Gastrocnemius medialis (tissue), 4 donors: ENCODE measurements around the gene CALN1. TPM values are rescaled to one million over a fixed set of nuclear protein-coding genes. Genes with fewer than 3 reads are reported as not detected.

Experiments
- ATAC-seq, 2 donors: fragments of 150-250 bp; one replicate each; pipeline ENCODE4 v1.9.1; 2016
- DNase-seq, 2 donors: peaks; one replicate each; pipeline ENCODE4 v3.0.0-alpha.2; 2019
- H3K27ac ChIP-seq, 4 donors: fragments of 200-600 bp; sonication (generic); 1 replicate in 1 of 4; 2 replicates in 3 of 4; pipeline ENCODE4 v1.5.1; 2016 to 2018; ENCODE audit warnings: mild to moderate bottlenecking in 2 of 4, moderate library complexity in 1 of 4
- H3K27me3 ChIP-seq, 3 donors: fragments of 200-600 bp; sonication (generic) in 2 of 3; 1 replicate in 1 of 3; 2 replicates in 2 of 3; pipeline versions ENCODE4 v1.5.1 to v1.6.0; 2016 to 2019; ENCODE audit warnings: mild to moderate bottlenecking in 1 of 3, moderate library complexity in 1 of 3
- H3K36me3 ChIP-seq, 2 donors: fragments of 200-600 bp; sonication (generic) in 1 of 2; one replicate each; pipeline ENCODE4 v1.5.1; 2017 to 2018
- H3K4me1 ChIP-seq, 2 donors: fragments of 200-600 bp; sonication (generic) in 1 of 2; one replicate each; pipeline ENCODE4 v1.5.1; 2016 to 2017; ENCODE audit warnings: mild to moderate bottlenecking in 2 of 2
- H3K4me3 ChIP-seq, 4 donors: fragments of 200-600 bp; sonication (generic) in 3 of 4; 1 replicate in 1 of 4; 2 replicates in 3 of 4; pipeline ENCODE4 v1.5.1; 2016 to 2019; ENCODE audit warnings: mild to moderate bottlenecking in 2 of 4
- H3K9me3 ChIP-seq, 3 donors: fragments of 200-600 bp; sonication (generic) in 2 of 3; 1 replicate in 1 of 3; 2 replicates in 2 of 3; pipeline ENCODE4 v1.5.1; 2016 to 2019
- POLR2A ChIP-seq, 2 donors: fragments of 450-650 bp; IDR thresholded peaks; one replicate each; pipeline ENCODE4 v1.6.1; 2017; ENCODE audit warnings: antibody characterized with exemption in 2 of 2, mild to moderate bottlenecking in 2 of 2, moderate library complexity in 2 of 2
- in situ Hi-C, 4 donors: fragments of 200-750 bp; cut with MboI; loops; one replicate each; pipeline versions ENCODE4 v1.15.0 to v1.8.0; 2017; ENCODE audit warnings: low sequenced_read_pairs in 4 of 4
- intact Hi-C: fragments of 100-400 bp; cut with DNase I; formaldehyde crosslinking; loops from one replicate; pipeline ENCODE4 v1.15.1; 2023; ENCODE audit warnings: low total_unique reads
- total RNA-seq, 4 donors: library from RNA; depleted of rRNA; stranded (reverse); fragments of >200 nt; gene quantifications; one replicate each; pipeline versions ENCODE4 v1.1.0 to v1.2.3, GENCODE V29; 2016
- TF ChIP-seq, protein P1 (sequence below), 5 experiments: fragments of 450-650 bp in 3 of 5; fragments of 200-600 bp in 2 of 5; sonication (generic) in 2 of 5; IDR thresholded peaks in 4 of 5; conservative IDR thresholded peaks in 1 of 5; 1 replicate in 4 of 5; 2 replicates in 1 of 5; pipeline ENCODE4 v1.5.1; 2016 to 2019; ENCODE audit warnings: antibody characterized with exemption in 5 of 5, mild to moderate bottlenecking in 3 of 5, moderate library complexity in 3 of 5

The CALN1 gene
- total RNA-seq, 4 donors from 2014 or later, result not detected

DNA sequence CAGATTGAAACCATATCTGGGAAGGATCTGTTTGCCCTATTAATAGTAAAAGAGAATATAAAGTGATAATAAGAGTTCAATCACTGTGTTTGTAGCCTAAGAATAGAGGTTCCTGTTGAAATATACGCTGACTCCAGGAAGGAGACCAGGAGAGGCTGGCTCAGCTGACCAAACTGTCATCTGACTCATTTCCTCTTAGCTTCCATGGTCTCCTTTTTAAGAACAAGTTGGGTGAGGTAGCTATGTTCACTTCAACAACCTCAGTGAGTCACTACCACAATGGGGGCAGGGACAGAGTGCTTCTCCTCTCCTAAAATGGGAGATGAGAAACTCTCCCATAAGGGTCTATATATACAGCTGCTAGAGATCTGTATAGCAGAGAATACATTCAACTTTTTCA, 543.3 kb downstream of the CALN1 start:
- in situ Hi-C loops, result no loop called here
- no peak for DNase-seq
- no peaks in the 10 kb centered on the region for H3K36me3 ChIP-seq
- H3K4me1 ChIP-seq, result no peaks in the 10 kb centered on the region
- H3K9me3 ChIP-seq, result no peaks in the 10 kb centered on the region
- no peak for TF ChIP-seq POLR2A (IDR thresholded peaks at IDR 0.05)
- intact Hi-C loops, result no loop called here
- no peak overlapping the region for H3K4me3 ChIP-seq
- no peak overlapping the region for H3K27ac ChIP-seq
- no peaks in the 10 kb centered on the region for H3K27me3 ChIP-seq
- ATAC-seq, result no peak

DNA sequence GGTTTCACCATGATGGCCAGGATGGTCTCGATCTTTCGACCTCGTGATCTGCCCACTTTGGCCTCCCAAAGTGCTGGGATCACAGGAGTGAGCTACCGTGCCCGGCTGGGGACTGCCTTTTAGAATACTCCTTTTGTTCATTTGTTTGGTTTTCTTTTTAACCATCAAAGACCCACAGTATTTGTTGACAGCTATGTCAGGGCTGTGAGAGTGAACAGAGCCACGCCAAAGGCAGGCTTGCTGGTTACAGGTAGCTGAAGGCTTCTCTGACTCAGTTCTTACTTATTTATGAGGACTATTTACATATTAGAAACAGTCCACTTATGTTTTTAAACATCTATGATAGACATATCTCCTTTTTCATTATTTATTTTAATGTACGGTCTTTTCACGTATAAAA, 544.5 kb downstream of the CALN1 start:
- Histone ChIP-seq H3K9me3 (no peaks in the 10 kb centered on the region), H3K4me3 (no peak overlapping the region), H3K27me3 (no peaks in the 10 kb centered on the region), H3K27ac (no peak overlapping the region), H3K4me1 (no peaks in the 10 kb centered on the region), H3K36me3 (no peaks in the 10 kb centered on the region)
- TF ChIP-seq, protein P1, sequence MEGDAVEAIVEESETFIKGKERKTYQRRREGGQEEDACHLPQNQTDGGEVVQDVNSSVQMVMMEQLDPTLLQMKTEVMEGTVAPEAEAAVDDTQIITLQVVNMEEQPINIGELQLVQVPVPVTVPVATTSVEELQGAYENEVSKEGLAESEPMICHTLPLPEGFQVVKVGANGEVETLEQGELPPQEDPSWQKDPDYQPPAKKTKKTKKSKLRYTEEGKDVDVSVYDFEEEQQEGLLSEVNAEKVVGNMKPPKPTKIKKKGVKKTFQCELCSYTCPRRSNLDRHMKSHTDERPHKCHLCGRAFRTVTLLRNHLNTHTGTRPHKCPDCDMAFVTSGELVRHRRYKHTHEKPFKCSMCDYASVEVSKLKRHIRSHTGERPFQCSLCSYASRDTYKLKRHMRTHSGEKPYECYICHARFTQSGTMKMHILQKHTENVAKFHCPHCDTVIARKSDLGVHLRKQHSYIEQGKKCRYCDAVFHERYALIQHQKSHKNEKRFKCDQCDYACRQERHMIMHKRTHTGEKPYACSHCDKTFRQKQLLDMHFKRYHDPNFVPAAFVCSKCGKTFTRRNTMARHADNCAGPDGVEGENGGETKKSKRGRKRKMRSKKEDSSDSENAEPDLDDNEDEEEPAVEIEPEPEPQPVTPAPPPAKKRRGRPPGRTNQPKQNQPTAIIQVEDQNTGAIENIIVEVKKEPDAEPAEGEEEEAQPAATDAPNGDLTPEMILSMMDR (IDR thresholded peaks at IDR 0.05 in 4 of 5, conservative IDR thresholded peaks at IDR 0.05 in 1 of 5), result no peak
- no peak for TF ChIP-seq POLR2A (IDR thresholded peaks at IDR 0.05)
- in situ Hi-C loops (no loop called here), intact Hi-C loops (no loop called here)
- DNase-seq (no peak), ATAC-seq (no peak)

DNA sequence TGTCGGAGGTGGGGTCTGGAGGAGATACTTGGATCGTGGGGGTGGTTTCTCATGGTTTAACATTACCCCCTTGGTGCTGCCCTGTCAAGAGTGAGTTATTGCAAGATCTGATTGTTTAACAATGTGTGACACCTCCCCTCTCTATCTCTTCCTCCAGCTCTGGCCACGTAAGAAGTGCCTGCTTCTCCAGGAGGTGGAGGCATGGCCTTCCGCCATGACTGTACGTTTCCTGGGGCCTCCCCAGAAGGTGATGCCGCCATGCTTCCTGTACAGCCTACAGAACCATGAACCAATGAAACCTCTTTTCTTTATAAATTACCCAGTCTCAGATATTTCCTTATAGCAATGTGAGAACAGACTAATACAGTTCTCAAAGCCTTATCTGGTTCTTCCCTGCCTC, 547.0 kb downstream of the CALN1 start:
- H3K4me1 ChIP-seq, result no peaks in the 10 kb centered on the region
- H3K4me3 ChIP-seq, result no peak overlapping the region
- no peaks in the 10 kb centered on the region for H3K9me3 ChIP-seq
- H3K36me3 ChIP-seq, result no peaks in the 10 kb centered on the region
- no peaks in the 10 kb centered on the region for H3K27me3 ChIP-seq
- ATAC-seq (no peak), DNase-seq (no peak)
- in situ Hi-C loops (no loop called here), intact Hi-C loops (no loop called here)
- H3K27ac ChIP-seq, result no peak overlapping the region
- TF ChIP-seq POLR2A (IDR thresholded peaks at IDR 0.05), result no peak
- TF ChIP-seq, protein P1 (IDR thresholded peaks at IDR 0.05 in 4 of 5, conservative IDR thresholded peaks at IDR 0.05 in 1 of 5), result no peak

DNA sequence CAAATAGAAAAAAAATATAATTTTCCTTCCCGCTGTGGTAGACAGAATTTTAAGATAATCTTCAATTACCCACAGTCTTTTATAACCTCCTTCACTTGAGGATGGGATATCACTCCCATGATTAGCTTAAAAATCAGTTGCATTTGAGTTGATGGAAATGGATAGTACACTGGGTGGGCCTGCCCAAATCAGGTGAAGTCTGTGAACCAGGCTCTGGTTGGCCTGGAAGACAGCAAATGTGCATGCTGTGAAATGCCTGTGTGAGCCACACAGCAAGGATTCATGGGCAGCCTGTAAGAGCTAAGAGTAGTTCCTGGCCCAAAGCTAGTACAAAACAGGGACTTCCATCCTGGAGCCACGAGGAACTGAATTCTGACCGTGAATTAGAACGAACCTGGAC, 548.0 kb downstream of the CALN1 start:
- DNase-seq (no peak), ATAC-seq (no peak)
- Histone ChIP-seq H3K27me3 (no peaks in the 10 kb centered on the region), H3K4me1 (no peaks in the 10 kb centered on the region), H3K27ac (no peak overlapping the region), H3K4me3 (no peak overlapping the region), H3K9me3 (no peaks in the 10 kb centered on the region), H3K36me3 (no peaks in the 10 kb centered on the region)
- TF ChIP-seq POLR2A (IDR thresholded peaks at IDR 0.05), result no peak
- TF ChIP-seq, protein P1 (IDR thresholded peaks at IDR 0.05 in 4 of 5, conservative IDR thresholded peaks at IDR 0.05 in 1 of 5), result no peak
- intact Hi-C loops (no loop called here), in situ Hi-C loops (no loop called here)

DNA sequence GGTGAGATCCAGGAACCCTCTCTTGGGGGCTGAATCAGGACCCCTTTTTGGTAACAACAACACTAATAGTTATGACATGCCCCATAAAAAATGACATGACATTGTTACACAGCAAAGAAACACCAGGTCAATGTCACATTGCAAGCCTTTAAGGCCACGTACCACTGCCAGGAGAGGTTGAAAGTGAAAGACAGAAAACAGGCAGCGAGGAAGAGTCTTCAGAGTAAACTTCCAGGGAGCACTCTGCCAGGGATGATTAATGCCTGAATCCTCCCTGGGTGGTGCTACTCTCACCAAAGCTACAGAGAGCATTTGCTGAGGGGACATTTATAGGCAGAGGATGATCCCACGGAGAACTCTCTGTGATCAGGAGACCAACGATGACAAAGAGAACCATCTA, 551.6 kb downstream of the CALN1 start:
- no peak for DNase-seq
- intact Hi-C loops (no loop called here), in situ Hi-C loops (no loop called here)
- H3K4me1 ChIP-seq, result no peaks in the 10 kb centered on the region
- no peak for ATAC-seq
- H3K4me3 ChIP-seq, result no peak overlapping the region
- no peaks in the 10 kb centered on the region for H3K27me3 ChIP-seq
- H3K36me3 ChIP-seq, result no peaks in the 10 kb centered on the region
- no peaks in the 10 kb centered on the region for H3K9me3 ChIP-seq
- no peak for TF ChIP-seq POLR2A (IDR thresholded peaks at IDR 0.05)
- TF ChIP-seq, protein P1 (IDR thresholded peaks at IDR 0.05 in 4 of 5, conservative IDR thresholded peaks at IDR 0.05 in 1 of 5), result no peak
- no peak overlapping the region for H3K27ac ChIP-seq
